Heart left ventricle (tissue), 13 donors: ENCODE measurements around the gene C20orf96.

Experiments used
- POLR2A ChIP-seq, 2 donors: fragments of 450-650 bp; IDR thresholded peaks; one replicate each; pipeline ENCODE4 v1.6.1; 2017; ENCODE audit warnings: antibody characterized with exemption in 2 of 2, mild to moderate bottlenecking in 2 of 2, moderate library complexity in 2 of 2
- TF ChIP-seq, protein P1 (sequence below), 12 donors: fragments of 200-600 bp; sonication (generic) in 4 of 12; IDR thresholded peaks; one replicate each; pipeline versions ENCODE4 v1.5.0 to v1.8.0; 2018 to 2022; ENCODE audit warnings: antibody characterized with exemption in 12 of 12, mild to moderate bottlenecking in 5 of 12
- donor health status: ischemic (EF 13 %, LVEDD 7.1; RV severe dilation, severe dysfunction).
- donor health status: DM: no; HTN: yes; CAD: no.
- donor health status: DM: no; HTN: no; CAD: no.
- donor health status: ischemic (EF 25% LVEDD 6.9; RV normal size, moderate dysfunction).
- donor health status: ischemic (EF 25% LVEDD 5.7; RV mildly dilated, moderate dysfunction).
- donor health status: ischemic (EF 35%, LVEDD 5.7; RV mildly dilated, moderate dysfunction).
- donor health status: nonischemic (EF 11% LVEDD 7.7; RV severe dilation, severe dysfunction).
- donor health status: DM: yes; HTN: yes; CAD: no.
- donor health status: PGD.
- donor health status: ischemic (EF 29% LVEDD 5.4; RV normal size, mild dysfunction).
- donor health status: nonischemic (EF 23%, LVEDD 6.1; RV moderate dilation, normal function).

DNA sequence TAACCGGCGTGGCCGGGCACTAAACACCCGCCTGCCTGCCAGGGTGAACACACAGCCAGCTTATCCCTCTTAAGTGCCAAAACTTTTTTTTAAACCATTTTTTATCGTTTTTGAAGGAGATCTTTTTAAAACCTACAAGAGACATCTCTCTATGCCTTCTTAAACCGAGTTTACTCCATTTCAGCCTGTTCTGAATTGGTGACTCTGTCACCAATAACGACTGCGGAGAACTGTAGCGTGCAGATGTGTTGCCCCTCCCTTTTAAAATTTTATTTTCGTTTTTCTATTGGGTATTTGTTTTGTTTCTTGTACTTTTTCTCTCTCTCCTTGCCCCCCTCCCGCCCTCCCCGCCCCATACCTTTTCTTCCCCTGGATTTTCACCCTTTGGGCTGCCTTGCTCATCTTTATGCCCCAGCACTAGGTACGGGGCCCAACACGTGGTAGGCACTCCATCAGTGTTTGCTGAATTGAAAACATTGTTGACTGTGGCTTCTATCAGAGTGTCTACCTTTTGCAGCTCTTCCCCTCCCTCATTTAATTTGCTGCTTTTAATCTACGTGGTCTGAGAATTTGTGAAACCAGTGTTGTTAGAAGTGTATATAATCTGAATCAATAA is 8.3 kb upstream of the C20orf96 start:
- TF ChIP-seq, protein P1, sequence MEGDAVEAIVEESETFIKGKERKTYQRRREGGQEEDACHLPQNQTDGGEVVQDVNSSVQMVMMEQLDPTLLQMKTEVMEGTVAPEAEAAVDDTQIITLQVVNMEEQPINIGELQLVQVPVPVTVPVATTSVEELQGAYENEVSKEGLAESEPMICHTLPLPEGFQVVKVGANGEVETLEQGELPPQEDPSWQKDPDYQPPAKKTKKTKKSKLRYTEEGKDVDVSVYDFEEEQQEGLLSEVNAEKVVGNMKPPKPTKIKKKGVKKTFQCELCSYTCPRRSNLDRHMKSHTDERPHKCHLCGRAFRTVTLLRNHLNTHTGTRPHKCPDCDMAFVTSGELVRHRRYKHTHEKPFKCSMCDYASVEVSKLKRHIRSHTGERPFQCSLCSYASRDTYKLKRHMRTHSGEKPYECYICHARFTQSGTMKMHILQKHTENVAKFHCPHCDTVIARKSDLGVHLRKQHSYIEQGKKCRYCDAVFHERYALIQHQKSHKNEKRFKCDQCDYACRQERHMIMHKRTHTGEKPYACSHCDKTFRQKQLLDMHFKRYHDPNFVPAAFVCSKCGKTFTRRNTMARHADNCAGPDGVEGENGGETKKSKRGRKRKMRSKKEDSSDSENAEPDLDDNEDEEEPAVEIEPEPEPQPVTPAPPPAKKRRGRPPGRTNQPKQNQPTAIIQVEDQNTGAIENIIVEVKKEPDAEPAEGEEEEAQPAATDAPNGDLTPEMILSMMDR (IDR thresholded peaks at IDR 0.05) = no peak
- no peak for TF ChIP-seq POLR2A (IDR thresholded peaks at IDR 0.05)
